GM12891 (cell line): ENCODE data around the gene NLGN3.

Experiments used
- PAX5 ChIP-seq: IDR thresholded peaks from 2 replicates; pipeline ENCODE4 v1.6.1; 2011; ENCODE audit warnings: low read length, moderate library complexity, mild to moderate bottlenecking; ENCODE audit not compliant: insufficient read depth, severe bottlenecking
- POLR2A ChIP-seq: IDR thresholded peaks from 2 replicates; pipeline ENCODE4 v1.6.1; 2011; ENCODE audit warnings: low read depth, low read length, control low read depth
- POU2F2 ChIP-seq: IDR thresholded peaks from 2 replicates; pipeline ENCODE4 v1.6.1; 2011; ENCODE audit warnings: low read depth, mild to moderate bottlenecking, control low read depth, low read length, moderate library complexity

DNA sequence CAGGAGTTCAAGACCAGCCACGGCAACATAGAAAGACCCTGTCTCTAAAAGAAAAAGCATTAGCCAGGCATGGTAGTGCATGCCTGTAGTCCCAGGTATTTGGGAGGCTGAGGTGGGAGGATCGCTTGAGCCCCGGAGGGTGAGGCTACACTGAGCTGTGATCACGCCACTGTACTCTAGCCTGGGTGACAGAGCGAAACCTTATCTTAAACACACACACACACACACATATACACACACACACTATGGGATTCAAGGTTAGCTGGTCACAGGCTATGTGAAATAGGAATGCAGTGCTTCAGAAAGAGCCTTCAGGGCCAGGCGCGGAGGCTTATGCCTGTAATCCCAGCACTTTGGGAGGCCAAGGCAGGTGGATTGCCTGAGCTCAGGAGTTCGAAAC is 23.5 kb downstream of the NLGN3 start:
- TF ChIP-seq POLR2A, result no peak
- TF ChIP-seq POU2F2, result no peak
- no peak for TF ChIP-seq PAX5
